ENCODE measurements around the gene PID1. TPM values are rescaled to one million over a fixed set of nuclear protein-coding genes. Genes with fewer than 3 reads are reported as not detected.

The PID1 gene
- total RNA-seq, 1 donor from 2014 or later: 0.69 TPM

DNA sequence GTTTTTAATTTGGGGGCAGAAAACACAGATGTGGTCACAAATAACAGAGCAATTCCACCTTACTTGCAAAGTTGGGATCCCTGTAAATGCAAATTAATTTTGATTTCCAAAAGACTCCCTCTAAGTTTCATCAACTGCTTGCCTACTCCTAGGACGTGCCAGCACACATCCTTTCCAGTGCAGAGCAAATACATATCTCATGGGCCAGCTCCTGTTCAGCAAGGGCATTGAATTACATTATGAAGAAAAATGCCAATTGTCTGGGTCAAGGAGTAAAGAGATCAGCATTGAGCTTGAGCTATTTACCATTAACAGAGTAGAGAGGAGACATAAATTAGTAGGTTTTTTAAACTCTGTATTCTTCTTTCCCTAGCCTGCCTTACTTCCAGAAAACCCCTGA, 18.8 kb downstream of the PID1 start:
- TF ChIP-seq, protein P1, sequence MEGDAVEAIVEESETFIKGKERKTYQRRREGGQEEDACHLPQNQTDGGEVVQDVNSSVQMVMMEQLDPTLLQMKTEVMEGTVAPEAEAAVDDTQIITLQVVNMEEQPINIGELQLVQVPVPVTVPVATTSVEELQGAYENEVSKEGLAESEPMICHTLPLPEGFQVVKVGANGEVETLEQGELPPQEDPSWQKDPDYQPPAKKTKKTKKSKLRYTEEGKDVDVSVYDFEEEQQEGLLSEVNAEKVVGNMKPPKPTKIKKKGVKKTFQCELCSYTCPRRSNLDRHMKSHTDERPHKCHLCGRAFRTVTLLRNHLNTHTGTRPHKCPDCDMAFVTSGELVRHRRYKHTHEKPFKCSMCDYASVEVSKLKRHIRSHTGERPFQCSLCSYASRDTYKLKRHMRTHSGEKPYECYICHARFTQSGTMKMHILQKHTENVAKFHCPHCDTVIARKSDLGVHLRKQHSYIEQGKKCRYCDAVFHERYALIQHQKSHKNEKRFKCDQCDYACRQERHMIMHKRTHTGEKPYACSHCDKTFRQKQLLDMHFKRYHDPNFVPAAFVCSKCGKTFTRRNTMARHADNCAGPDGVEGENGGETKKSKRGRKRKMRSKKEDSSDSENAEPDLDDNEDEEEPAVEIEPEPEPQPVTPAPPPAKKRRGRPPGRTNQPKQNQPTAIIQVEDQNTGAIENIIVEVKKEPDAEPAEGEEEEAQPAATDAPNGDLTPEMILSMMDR (conservative IDR thresholded peaks at IDR 0.05; ENCODE audit: low read depth, low read length): no peak
- DNase-seq (ENCODE audit: low read depth): no peak
- H3K4me3 ChIP-seq (ENCODE audit: low read depth, low read length): no peak overlapping the region

DNA sequence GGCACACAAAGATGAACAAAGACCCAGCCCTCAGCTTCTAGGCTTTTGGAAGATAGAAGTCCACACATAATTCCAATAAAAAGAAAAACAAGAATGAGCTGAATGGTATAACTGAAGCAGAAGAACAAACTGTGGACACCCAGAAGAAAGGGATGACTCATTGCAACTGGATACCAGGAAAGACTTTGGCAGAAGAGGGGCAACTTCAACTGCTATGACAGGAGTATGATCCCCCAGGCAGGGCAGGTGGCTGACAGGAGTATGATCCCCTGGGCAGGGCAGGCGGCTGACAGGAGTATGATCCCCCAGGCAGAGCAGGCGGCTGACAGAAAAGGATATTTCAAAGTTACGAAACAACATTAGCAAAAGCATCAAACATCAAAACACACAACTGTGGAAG, 21.6 kb downstream of the PID1 start:
- TF ChIP-seq, protein P1 (conservative IDR thresholded peaks at IDR 0.05; ENCODE audit: low read depth, low read length): no peak
- no peak overlapping the region for H3K4me3 ChIP-seq (ENCODE audit: low read depth, low read length)
- no peak for DNase-seq (ENCODE audit: low read depth)

DNA sequence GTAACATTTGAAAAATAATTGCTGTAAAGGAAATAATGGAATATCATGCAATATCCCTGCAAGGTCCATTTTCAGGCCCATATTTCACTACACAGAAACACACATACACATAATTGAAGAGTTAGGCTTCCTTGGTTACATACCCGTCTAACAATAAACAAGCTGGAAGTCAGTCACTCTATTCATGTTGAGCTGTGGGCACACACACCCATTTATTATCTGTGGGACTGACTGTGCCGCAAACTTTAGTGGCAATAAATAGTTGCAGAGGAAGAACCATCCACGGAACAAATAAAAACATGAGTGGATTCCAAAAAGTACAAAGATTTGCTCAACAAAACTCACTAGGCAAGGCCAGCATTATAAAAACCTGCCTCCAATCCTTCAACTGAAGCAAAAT, 24.8 kb downstream of the PID1 start:
- no peak for DNase-seq (ENCODE audit: low read depth)
- no peak overlapping the region for H3K4me3 ChIP-seq (ENCODE audit: low read depth, low read length)
- TF ChIP-seq, protein P1 (conservative IDR thresholded peaks at IDR 0.05; ENCODE audit: low read depth, low read length): no peak

DNA sequence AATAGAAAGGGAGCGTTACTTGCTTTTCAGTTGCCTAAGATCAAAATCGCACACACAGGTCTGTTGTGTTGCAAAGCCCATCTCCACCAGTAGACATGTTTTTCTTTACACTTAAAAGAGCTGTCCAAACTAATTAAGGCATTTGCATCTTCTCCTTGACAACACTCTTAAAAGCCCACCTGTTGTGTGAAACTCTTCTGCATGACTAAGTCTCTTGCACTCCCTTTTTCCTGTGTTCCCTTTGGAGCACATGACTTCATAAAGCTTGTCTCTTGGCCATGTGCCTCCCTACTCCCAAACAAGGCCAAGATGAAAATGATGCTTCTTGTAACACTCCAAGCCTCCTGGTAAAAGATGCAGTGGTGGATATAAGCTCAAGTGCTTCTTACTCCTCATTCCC, 26.1 kb downstream of the PID1 start:
- H3K4me3 ChIP-seq (ENCODE audit: low read depth, low read length): no peak overlapping the region
- TF ChIP-seq, protein P1 (conservative IDR thresholded peaks at IDR 0.05; ENCODE audit: low read depth, low read length): no peak
- DNase-seq (ENCODE audit: low read depth): no peak

DNA sequence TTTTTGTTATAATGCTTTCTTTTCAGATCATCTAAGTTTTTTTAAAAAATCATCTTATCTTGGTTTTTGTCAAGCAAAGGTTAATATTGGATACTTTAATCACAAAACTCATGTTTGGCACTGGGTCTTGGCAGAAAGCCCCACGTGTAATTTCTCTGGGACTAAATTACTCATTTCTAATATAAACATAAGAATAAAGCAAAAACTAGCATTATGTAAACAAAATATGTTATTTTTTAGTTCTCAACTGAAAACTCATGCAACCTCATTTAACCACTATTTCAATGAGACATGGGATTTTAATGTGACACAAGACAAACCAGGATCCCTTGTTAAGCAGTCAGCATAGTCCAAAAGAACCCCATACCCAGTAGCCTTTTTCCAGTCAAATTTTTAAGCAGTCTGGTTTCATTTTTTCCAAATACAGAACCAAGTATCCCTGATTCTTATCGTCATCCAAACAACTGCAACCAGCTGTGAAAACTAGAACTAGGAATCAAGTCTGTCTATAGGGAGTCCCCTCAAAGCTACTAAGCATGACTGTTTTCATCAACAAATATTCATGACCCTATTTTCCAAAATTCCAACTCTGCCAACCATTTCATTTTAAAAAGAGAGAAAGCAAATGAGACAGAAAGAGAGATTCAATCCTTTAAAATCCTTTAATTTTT, 27.1 kb downstream of the PID1 start:
- no peak for DNase-seq (ENCODE audit: low read depth)
- TF ChIP-seq, protein P1 (conservative IDR thresholded peaks at IDR 0.05; ENCODE audit: low read depth, low read length): no peak
- no peak overlapping the region for H3K4me3 ChIP-seq (ENCODE audit: low read depth, low read length)

DNA sequence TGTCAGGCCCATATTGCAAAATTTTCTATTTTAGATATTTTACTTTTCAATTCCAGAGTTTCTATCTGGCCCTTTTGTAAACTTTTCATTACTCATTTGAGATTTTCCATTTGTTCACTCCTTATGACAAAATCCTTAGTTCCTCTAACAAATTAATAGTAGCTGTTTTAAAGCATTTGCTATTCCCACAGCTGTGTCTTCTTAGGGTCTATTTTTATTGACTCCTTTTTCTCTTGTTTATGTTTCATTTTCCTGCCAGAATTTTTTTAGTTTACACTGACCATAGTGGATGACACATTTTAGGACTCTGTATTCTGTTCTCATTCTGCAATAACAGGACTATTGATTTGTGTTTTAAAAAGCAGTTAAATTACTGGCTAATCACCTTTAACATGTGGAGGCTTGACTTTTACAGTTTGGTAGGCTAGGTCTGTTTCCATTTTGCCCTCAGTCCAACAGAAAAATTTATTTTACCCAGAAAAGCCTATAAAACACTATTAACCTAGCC, 30.0 kb downstream of the PID1 start:
- TF ChIP-seq, protein P1 (conservative IDR thresholded peaks at IDR 0.05; ENCODE audit: low read depth, low read length): no peak
- no peak for DNase-seq (ENCODE audit: low read depth)
- H3K4me3 ChIP-seq (ENCODE audit: low read depth, low read length): no peak overlapping the region

DNA sequence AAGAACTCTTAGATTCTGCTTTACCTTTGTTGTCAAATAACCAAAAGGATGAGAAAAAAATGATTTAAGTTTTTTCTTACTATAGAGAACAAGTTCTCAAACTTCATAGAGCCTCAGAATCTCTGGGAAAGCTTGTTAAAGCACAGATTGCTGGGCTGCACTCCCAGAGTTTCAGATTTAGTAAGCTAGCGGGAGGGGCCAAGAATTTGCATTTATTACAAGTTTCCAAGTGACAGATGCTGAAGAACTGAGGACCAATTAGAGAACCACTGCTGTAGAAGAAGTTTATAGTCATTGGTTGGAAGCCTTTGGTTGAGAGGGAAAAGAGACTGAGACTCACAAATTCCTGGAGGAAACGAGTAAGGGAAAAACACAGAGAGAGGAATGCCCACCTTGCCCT, 32.1 kb downstream of the PID1 start:
- H3K4me3 ChIP-seq (ENCODE audit: low read depth, low read length): no peak overlapping the region
- no peak for DNase-seq (ENCODE audit: low read depth)
- TF ChIP-seq, protein P1 (conservative IDR thresholded peaks at IDR 0.05; ENCODE audit: low read depth, low read length): no peak
